ENCODE results near the gene EBF4. TPM values are rescaled to one million over a fixed set of nuclear protein-coding genes. Genes with fewer than 3 reads are reported as not detected.

EBF4 gene
- total RNA-seq, 4 donors from 2014 or later = 24.2 to 55.8 (median 42.4) TPM

DNA sequence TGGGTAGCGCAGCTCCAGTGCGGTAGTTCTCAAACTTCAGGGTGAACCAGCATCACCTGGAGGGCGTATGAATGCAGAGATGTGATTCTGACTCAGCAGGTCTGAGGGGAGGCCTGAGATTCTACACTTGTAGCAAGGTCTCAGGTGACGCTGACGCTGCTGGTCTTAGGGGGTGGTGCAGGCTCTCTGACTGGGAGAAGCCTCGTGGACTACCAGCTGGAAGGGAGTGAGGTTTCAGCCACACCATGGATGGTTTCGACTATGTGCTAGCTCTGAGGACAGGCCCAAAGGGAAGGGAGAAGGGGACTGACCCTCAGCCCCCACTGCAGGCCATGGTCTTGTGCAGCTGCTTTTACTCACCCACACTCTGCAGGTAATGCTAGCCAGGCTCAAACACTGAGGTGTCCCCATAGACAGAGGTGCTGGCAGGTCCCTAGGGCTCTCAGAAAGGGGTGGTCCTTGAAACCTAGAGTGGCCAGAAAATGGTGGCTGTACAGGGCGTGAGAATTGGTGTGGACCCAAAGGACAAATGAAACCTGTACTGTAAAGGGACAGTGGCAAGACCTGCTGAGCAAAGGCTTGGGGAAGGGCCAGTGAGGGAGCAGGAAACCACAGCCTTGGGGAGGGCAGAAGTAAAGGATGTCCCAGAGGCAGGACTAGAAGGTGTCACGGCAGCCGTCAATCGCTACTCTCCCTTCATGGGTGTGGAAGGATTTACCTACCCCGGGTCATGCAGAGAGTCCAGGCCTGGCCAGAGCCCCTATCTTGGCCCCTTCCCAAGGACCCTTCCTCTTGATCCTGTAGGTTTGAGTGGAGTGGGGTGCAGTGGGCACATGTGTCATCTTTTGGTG lies 52.7 kb downstream of the EBF4 start:
- no peak overlapping the region for H3K4me3 ChIP-seq (replicated peaks in 1 of 3)
- no peaks in the 10 kb centered on the region for H3K9me3 ChIP-seq
- H3K36me3 ChIP-seq = no peaks in the 10 kb centered on the region
- WGBS, 2 donors = 80 to 83% methylated on average over 12 of the region's 12 CpGs
- no peak for TF ChIP-seq POLR2A (IDR thresholded peaks at IDR 0.05)
- TF ChIP-seq CTCF (IDR thresholded peaks at IDR 0.05) = no peak
- no peak overlapping the region for H3K27ac ChIP-seq
- H3K27me3 ChIP-seq = no peaks in the 10 kb centered on the region
- intact Hi-C loops (cut with DNase I) = no loop called here
- no peak for DNase-seq
- peaks cover 7 to 13% of the 10 kb centered on the region in 2 donors for H3K4me1 ChIP-seq

- H3K9me3 ChIP-seq = no peaks in the 10 kb centered on the region
- DNase-seq = no peak
- no peaks in the 10 kb centered on the region for H3K36me3 ChIP-seq
- peaks cover 7 to 13% of the 10 kb centered on the region in 2 donors for H3K4me1 ChIP-seq
- WGBS, 2 donors = 94 to 95% methylated on average over 4 of the region's 4 CpGs
- no peak overlapping the region for H3K27ac ChIP-seq
- intact Hi-C loops (cut with DNase I) = no loop called here
- H3K4me3 ChIP-seq (replicated peaks in 1 of 3) = no peak overlapping the region
- H3K27me3 ChIP-seq = no peaks in the 10 kb centered on the region
- no peak for TF ChIP-seq POLR2A (IDR thresholded peaks at IDR 0.05)
Observed at GRCh38 chr20:2745936-2746635, 53.5 kb downstream of the EBF4 start.

GRCh38 chr20:2746636-2747265 lies 54.2 kb downstream of the EBF4 start:
- peaks cover 10 to 16% of the 10 kb centered on the region in 2 donors for H3K4me1 ChIP-seq
- no peak for DNase-seq
- no peaks in the 10 kb centered on the region for H3K27me3 ChIP-seq
- no peak overlapping the region for H3K27ac ChIP-seq
- no peak overlapping the region for H3K4me3 ChIP-seq (replicated peaks in 1 of 3)
- H3K36me3 ChIP-seq = no peaks in the 10 kb centered on the region
- no peak for TF ChIP-seq CTCF (IDR thresholded peaks at IDR 0.05)
- 65 to 72% methylated on average over 8 of the region's 8 CpGs for WGBS, 2 donors
- intact Hi-C loops (cut with DNase I) = no loop called here
- H3K9me3 ChIP-seq = no peaks in the 10 kb centered on the region

- no peak overlapping the region for H3K27ac ChIP-seq
- no peaks in the 10 kb centered on the region for H3K27me3 ChIP-seq
- H3K4me3 ChIP-seq (replicated peaks in 1 of 3) = no peak overlapping the region
- intact Hi-C loops (cut with DNase I) = no loop called here
- H3K36me3 ChIP-seq = no peaks in the 10 kb centered on the region
- no peaks in the 10 kb centered on the region for H3K9me3 ChIP-seq
- DNase-seq = no peak
- no peak for TF ChIP-seq CTCF (IDR thresholded peaks at IDR 0.05)
- TF ChIP-seq POLR2A (IDR thresholded peaks at IDR 0.05) = no peak
- peaks cover 11 to 19% of the 10 kb centered on the region in 2 donors for H3K4me1 ChIP-seq
- WGBS, 2 donors = 90 to 93% methylated on average over 8 of the region's 8 CpGs
Observed at GRCh38 chr20:2747676-2748235, 55.2 kb downstream of the EBF4 start.

GRCh38 chr20:2748551-2749342 lies 56.2 kb downstream of the EBF4 start:
- no peak for DNase-seq
- Histone ChIP-seq H3K36me3 (no peaks in the 10 kb centered on the region), H3K9me3 (no peaks in the 10 kb centered on the region), H3K27me3 (no peaks in the 10 kb centered on the region), H3K27ac (no peak overlapping the region), H3K4me1 (peaks cover 14 to 22% of the 10 kb centered on the region in 2 donors), H3K4me3 (replicated peaks in 1 of 3) (no peak overlapping the region)
- intact Hi-C loops (cut with DNase I) = no loop called here
- 69 to 80% methylated on average over 10 of the region's 10 CpGs for WGBS, 2 donors
- TF ChIP-seq POLR2A (IDR thresholded peaks at IDR 0.05) (no peak), CTCF (IDR thresholded peaks at IDR 0.05) (no peak)
